SK-MEL-5 (cell line): ENCODE results near the gene RASL12. TPM values are rescaled to one million over a fixed set of nuclear protein-coding genes. Genes with fewer than 3 reads are reported as not detected.
A peak's percentile ranks its signal among the peaks of the same experiment; 100 is the strongest.
"Not testable (repeated sequence)": the region's sequence is repeated elsewhere in the genome, so short reads cannot be mapped to it uniquely, and the experiment has no call there.

Experiments used
- DNase-seq: peaks from one replicate; pipeline ENCODE4 v3.0.0-alpha.2; 2016; ENCODE audit warnings: low read depth, low spot score
- in situ Hi-C: cut with HindIII; loops from 2 replicates; pipeline ENCODE4 v1.10.0; 2016; ENCODE audit warnings: low sequenced_read_pairs, high pct_unique_total_duplicates, low pct_unique_long_range_greater_than_20kb
- total RNA-seq: library from RNA; depleted of rRNA; stranded (reverse); fragments of >200 nt; shearing (Covaris generic); gene quantifications from 2 replicates; pipeline ENCODE4 v1.2.3, GENCODE V29; 2014

The RASL12 gene
- total RNA-seq, 1 experiment from 2014 or later: not detected

GRCh38 chr15:65094294-65094995 lies 26.7 kb upstream of the RASL12 start:
- in situ Hi-C loops: no loop called here
- no peak for DNase-seq

- in situ Hi-C loops, DNase-seq: not testable (repeated sequence)
Measured at GRCh38 chr15:65093793-65094170, 26.0 kb upstream of the RASL12 start.

- in situ Hi-C loops: no loop called here
- DNase-seq: no peak
Measured at GRCh38 chr15:65092911-65093792, 25.4 kb upstream of the RASL12 start.

GRCh38 chr15:65091946-65092770 lies 24.4 kb upstream of the RASL12 start:
- no peak for DNase-seq
- in situ Hi-C loops: no loop called here

- DNase-seq: no peak
- in situ Hi-C loops: no loop called here
Measured at GRCh38 chr15:65089206-65089824, 21.5 kb upstream of the RASL12 start.

GRCh38 chr15:65088643-65089021 lies 20.8 kb upstream of the RASL12 start:
- no peak for DNase-seq
- in situ Hi-C loops: no loop called here

GRCh38 chr15:65087873-65088642 lies 20.3 kb upstream of the RASL12 start:
- in situ Hi-C loops: no loop called here
- DNase-seq: no peak

GRCh38 chr15:65087411-65087810 lies 19.6 kb upstream of the RASL12 start:
- in situ Hi-C loops: no loop called here
- no peak for DNase-seq

- DNase-seq: peak; percentile 45
- in situ Hi-C loops: no loop called here
Measured at GRCh38 chr15:65086680-65087111, 18.9 kb upstream of the RASL12 start.

GRCh38 chr15:65085990-65086679 lies 18.3 kb upstream of the RASL12 start:
- DNase-seq: peak; percentile 57
- in situ Hi-C loops: no loop called here

GRCh38 chr15:65085207-65085753 lies 17.5 kb upstream of the RASL12 start:
- in situ Hi-C loops: no loop called here
- DNase-seq: no peak

GRCh38 chr15:65084500-65085206 lies 16.9 kb upstream of the RASL12 start:
- in situ Hi-C loops: no loop called here
- DNase-seq: no peak

GRCh38 chr15:65083262-65083701 lies 15.5 kb upstream of the RASL12 start:
- peak; percentile 54 for DNase-seq

GRCh38 chr15:65082303-65082953 lies 14.6 kb upstream of the RASL12 start:
- in situ Hi-C loops: no loop called here
- no peak for DNase-seq

More at GRCh38 chr15:65083262-65083701, 15.5 kb upstream of the RASL12 start:
- in situ Hi-C loops: no loop called here

GRCh38 chr15:65081758-65082157 lies 14.0 kb upstream of the RASL12 start:
- DNase-seq: no peak
- in situ Hi-C loops: no loop called here
